ENCODE measurements around the gene MGAT5.

MGAT5 gene

DNA sequence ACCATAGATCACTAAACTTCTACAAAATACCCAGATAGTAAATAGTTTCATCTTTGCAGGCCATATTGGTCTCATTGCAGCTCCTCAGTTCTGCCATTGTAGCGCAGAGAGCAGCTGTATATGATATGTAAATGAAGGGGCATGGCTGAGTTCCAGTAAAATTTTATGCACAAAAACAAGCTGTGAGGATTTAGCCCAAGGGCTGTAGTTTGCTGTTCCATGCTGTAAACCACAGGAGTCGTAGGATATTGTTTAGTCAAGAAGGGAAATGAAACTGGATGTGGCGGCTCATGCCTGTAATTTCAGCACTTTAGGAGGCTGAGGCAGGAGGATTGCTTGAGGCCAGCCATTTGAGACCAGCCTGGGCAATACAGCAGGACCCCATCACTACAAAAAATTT lies 83.0 kb downstream of the MGAT5 start:
- no peak for DNase-seq (ENCODE audit: low read depth)

DNA sequence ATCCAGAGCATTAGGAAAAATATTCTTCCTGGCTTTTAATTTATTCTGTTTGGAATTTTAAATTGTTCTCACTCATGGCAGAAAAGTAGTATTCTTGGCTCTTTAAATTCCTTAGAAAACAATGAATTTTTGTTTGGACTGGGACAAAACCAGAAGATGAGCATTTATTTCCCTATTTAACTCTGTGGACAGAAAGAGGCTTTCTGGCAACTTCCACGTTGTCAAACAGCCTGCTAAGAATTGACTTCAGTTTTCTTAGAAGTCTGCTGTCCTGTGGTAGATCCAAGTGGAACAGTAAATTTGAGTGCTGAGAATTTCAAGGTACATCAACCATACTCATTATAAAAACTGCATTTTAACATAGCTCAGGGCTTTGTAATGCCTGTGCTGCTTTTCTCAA lies 83.8 kb downstream of the MGAT5 start:
- DNase-seq (ENCODE audit: low read depth), result no peak

DNA sequence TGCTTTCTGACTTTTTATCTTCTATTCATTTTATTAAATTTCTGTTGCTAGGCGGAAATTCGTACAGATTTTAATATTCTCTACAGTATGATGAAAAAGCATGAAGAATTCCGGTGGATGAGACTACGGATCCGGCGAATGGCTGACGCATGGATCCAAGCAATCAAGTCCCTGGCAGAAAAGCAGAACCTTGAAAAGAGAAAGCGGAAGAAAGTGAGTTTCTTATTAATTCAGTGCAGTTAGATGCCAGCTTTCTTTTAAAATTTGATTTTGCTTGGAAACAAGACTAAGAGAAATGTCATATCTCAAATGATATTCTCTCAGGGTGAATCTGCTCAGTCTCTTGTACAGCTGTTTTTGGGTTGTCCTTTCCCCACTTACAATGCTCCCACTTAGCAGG lies 84.3 kb downstream of the MGAT5 start:
- no peak for DNase-seq (ENCODE audit: low read depth)

DNA sequence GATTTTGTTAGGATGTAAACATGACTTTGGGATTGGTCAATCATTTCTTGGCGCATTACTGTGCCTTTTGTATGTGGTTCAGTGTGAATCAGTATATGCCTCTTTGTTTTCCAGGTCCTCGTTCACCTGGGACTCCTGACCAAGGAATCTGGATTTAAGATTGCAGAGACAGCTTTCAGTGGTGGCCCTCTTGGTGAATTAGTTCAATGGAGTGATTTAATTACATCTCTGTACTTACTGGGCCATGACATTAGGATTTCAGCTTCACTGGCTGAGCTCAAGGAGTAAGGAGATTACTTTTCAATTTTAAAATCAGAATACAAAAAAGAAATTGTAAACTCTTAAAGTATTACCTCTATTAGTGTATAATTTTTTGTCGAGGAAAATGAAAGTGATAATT lies 87.6 kb downstream of the MGAT5 start:
- DNase-seq (ENCODE audit: low read depth), result no peak

DNA sequence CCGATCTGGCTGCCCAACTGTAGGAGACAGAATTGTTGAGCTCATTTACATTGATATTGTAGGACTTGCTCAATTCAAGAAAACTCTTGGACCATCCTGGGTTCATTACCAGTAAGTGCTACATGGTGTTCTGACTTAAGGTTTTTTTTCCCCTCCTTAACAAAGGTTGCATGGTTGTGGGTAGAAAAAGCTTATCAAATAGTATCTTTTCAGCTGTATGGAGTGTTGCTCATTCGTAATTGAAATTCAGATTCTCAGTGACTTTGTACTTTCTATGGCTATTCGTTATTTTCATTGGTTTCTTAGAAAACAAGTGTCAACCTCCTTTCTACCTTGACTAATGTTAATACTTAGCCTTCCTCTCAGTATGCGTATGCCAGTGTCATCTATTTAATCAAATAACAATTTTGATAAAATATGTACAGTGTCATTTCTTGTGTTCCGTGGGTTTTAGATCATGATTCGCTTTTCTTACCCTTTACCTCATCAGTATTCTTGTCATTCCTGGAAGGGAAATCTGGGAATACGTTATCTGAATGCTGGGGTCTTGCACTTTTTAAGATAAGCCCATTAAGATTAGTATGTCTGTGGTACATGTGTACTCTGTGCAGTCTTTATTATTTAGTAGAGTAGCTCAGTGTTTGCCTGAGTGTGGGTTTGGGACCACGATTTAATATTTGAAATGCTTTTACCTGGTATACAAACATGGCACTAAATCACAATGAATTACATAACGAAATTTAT lies 91.3 kb downstream of the MGAT5 start:
- DNase-seq (ENCODE audit: low read depth), result no peak

DNA sequence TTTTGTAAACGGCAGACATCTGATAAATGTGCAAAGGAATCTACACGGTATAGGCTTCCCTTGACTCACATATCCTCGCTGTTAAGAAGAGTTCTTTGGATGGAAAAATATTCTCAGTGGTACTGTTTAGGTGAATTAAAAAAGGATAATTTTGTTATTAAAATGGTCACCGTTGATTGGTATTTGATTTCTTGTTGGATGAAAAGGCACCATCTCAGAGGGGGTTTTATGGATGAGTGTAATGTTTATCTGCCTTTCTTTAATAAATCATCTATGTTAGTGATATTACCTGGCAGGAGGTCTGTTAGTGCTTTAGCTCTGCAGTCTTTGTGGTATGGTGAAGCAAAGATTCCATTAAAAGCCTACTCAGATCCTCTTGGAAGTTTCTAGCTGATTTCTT lies 92.3 kb downstream of the MGAT5 start:
- no peak for DNase-seq (ENCODE audit: low read depth)

DNA sequence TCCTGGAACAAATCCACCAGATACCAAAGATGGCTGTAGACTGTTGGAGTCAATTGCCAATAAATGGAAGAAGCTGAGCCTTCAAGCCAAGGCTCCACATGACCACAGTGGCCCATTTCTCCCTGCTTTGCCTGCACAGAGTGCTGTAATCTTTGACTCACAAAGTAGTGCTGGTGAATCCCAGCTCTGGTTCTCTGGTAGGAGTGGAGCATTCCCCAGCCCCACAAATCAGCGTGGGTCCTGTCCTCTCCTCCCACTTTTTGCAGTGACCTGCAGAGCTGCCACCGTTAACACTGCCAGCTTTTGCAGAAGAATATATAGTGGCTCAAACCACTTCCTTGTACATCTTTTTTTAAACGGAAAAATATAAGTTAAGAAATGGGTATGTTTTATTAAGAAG lies 93.9 kb downstream of the MGAT5 start:
- no peak for DNase-seq (ENCODE audit: low read depth)

DNA sequence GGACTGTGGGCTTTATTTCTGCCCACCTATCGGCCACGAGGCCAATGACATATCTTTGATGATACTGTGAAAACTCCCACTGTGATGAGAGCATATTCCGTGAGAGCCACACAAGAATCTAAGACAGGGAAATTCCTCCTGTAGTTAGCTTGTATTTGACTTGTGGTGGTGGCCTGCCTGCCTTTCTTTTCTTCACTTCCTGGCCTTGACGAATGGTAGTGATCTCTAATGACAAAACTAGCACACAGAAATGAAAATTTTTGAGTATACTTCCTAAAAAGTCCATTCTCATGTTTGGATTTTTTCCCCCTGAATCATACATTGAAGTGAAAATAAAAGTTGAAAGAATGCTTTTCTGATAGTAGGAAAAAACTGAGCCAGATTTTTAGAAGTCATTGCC lies 94.4 kb downstream of the MGAT5 start:
- no peak for DNase-seq (ENCODE audit: low read depth)

DNA sequence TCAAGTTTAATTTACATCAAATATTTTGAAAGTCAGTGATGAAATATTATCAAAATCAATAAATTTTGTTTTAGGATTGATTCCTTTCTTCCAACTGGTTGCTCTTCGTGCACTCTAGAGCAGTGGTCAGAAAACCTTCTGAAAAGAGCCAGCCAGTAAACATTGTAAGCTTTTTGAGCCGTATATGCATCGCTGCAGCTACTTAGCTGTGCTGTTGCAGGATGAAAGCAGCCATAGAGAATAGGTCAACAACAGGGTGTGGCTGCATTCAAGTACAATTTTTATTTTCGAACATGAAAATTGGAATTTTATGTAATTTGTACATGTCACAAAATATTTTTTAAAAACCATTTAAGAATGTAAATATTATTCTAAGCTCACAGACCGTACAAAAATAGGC lies 94.9 kb downstream of the MGAT5 start:
- DNase-seq (ENCODE audit: low read depth), result no peak

DNA sequence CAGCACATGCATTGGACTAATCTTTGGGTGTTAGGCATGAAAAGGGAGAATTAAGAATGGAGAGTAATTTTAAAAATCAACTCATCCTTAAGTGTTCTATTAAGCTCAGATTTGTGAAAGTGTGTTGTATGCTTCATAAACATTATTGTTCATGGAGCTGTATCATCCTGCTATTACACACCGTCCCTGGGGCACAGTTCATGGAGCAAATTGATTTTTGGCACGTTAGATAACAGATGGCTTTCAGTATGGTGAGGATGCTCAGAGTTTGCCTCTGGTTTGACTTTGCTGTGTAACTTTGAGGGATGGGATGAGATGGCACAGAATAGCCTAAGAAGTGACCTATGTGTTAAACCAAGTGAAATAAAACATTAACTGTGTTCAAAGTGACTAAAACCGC lies 97.1 kb downstream of the MGAT5 start:
- DNase-seq (ENCODE audit: low read depth), result no peak

DNA sequence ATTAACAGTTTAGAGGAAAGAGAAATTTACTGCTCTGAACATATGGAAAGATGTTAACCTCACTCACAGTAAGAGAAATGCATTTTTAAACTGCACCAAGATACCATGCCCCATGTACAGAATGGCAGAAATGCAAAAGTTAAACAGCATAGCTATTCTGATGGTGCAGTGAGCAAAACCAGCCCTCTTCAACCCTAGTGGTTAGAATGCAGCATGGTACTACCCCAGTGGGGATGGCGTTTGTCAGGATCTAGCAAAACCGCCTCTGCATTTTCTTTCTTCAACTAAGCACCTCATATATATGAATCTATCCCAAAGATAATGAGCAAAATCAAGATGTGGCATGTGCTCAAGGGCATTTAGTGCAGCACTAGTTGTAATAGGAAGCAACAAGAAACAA lies 98.0 kb downstream of the MGAT5 start:
- no peak for DNase-seq (ENCODE audit: low read depth)

DNA sequence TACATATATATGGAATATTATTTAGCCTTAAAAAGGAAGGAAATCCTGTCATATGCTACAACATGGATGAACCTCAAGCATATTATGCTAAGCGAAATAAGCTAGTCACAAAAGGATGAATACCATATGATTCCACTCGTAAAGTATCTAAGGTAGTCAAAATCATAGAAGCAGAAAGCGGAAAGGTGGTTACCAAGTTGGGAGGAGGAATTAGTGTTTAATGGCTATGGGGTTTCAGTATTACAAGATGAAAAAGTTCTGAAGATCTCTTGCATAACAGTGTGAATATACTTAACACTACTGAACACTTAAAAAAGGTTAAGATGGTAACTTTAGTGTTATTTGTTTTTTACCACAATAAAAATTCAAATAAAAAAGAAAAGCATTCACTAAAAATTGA lies 99.0 kb downstream of the MGAT5 start:
- DNase-seq (ENCODE audit: low read depth), result no peak

DNA sequence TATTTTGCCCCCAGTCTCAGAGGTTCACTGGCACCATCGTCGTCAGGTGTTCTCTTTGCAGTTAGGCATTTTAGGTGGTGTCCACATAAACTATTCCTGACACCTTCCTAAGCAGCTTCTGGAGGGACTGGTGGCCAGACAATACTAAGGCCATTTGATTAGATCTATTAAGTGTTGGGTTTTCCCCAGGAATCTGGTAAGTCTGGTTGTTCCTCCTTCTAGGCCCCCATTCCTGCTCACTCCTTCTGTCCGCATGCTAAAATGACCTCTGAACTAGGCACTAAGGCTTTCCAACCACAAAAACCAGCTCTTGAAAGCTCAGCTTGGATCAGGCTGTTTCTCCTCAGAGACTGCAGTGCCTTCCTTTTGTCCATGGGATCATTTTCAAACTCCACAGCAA lies 100.7 kb downstream of the MGAT5 start:
- no peak for DNase-seq (ENCODE audit: low read depth)

DNA sequence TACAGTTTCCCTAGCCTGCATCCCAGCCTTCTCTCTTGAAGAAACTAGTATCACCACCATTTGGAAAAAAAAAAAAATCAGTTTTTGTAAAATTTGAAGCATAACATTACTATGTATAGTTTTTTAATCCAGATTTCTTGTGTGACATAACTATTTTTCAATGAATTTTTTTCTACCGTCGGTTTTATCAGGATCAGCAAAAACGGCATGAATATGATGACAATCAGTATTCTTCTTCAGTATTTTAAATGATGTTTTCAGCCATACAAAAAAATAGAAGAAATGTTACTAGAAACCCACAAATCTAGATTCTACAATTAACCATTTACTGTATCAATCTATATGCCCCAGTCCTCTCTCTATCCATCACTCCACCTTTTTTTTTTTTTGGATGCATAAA lies 103.9 kb downstream of the MGAT5 start:
- no peak for DNase-seq (ENCODE audit: low read depth)

DNA sequence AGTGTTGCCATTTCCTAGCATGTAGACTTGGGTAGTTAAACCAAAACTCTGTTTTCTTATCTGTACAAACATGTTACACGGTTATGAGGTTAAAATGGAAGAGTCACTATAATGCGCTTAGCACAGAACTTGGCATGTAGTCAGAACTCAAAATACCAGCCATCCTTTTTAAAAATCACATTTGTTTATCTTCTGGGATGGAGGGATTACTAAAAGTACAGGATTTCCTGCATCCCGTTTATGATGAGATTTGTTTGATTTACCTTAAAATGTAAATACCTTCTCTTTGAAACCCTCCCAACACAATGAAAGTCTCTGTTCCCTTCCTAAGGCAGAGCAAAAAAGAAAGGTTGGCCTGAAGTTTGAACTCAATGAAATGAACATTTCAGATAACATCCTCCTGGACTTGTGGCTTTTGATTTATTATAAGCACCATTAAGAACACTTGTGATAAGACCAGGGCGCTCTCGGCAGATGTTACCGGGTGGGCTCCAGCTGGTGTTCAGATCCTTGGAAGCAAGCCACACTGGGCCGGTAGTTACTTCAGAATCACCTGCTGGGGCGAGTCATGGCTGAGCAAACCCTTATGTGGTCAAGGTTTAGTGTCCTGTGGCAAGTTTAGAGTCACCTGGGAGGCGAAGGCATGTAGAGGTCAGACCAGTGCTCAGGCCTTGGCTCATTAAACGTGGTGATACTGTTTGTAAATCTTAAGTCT lies 105.7 kb downstream of the MGAT5 start:
- no peak for DNase-seq (ENCODE audit: low read depth)

DNA sequence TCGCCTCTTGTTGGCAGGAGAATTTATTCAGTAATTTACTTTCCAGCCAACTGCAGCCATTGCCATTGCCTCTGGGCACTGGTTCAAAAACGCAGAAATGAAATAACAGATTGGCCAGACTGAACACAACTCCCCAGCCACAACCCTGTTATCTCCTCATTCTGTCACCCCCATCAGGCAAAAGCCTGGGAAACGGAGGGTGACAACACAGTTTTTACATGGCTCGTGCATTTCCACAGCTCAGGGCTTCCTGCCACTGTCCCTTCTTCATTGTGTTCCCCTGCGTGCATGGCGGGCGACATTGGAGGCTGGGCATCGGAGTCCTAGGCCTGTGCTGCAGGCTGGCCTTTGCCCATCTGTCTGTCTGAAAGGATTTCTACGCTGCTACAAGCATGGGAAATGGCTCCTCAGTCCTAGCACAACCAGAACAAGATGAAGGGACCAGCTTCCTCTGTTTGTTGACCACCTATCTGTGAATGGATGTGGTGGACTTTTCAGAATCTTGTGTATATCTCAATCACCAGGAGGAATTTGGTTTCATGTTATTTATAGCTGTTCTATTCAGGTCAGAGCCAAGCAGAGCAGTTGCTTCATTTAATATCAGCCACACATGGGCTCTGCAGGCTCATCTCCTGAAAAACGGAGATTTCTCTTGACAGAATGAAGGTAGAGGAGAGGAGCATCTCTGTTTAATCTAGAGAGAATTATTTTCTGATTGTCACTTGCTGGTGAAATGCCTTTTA lies 107.0 kb downstream of the MGAT5 start:
- no peak for DNase-seq (ENCODE audit: low read depth)

DNA sequence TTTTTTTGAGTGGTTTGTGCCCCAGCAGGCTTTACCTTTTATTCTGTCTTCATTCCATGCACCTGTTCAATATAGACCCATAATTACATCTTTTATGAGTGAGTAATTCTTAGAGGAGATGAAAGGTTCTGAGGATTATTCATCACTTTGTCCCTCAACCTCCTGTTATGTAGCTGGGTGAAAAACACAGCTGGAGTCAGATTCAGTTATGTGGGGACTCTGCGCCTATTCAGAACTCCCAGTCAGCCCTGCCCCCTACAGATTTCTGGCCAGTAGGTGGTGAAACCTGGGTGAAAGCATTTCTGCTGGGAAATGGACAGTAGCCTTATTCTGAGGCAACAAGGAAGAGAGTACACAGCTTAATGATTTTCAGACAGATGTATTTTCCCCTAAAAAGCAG lies 107.8 kb downstream of the MGAT5 start:
- no peak for DNase-seq (ENCODE audit: low read depth)

DNA sequence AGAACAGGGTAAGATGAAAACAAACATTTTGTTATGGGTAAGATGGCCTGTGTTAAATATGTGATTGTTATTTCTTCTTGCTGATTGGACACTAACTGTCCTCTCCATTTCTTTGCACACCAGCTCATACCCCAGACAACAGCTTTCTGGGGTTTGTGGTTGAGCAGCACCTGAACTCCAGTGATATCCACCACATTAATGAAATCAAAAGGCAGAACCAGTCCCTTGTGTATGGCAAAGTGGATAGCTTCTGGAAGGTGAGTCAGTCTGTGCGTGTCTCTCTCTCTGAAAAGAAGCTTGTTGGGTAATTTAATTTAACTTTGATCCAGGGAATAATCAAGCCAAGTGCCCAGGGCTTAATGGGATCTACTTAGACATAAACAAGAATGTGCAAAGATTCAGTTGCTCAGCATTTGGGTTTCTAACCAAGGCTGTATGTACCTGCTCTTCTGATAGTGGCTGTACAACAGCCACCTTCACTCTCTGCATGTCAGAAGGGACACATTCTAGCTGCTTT lies 108.3 kb downstream of the MGAT5 start:
- no peak for DNase-seq (ENCODE audit: low read depth)

DNA sequence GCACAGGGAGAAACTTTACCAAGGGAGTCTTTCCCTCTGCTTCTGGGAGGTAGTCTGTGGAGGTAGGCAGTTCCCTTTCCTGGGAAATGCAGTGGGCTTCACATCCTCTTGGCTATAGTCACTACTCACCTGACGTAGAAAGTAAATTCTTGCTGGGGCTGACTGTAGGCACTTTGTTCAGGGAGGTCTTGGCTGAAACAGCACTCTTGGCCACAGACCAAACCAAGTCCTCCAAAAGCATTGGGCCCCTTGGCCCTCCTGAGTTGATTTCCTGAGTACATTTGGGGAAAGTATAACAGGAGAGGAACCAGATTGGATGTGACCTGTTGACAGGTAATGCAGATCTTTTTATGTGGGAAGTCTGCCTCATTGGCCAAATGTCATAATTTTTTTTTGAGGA lies 108.9 kb downstream of the MGAT5 start:
- no peak for DNase-seq (ENCODE audit: low read depth)

DNA sequence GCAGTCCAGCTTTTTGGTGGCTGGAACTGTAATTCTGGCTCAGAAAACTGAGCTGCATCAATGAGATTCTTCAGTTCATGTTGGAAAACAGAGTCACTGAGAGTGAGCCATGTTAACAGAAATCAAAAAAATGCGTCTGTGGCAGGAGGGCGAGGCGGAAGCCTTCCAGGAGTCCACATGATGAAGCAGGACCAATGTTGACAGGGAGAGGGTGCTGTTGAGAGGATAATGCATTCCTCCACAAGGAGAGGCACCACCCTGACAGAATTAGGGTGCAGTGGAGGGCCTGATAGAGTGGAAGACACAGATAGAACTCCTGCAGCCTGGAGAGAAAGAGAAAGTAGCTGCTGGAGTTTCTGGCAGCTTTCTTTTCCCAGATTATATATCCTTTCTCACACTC lies 111.5 kb downstream of the MGAT5 start:
- no peak for DNase-seq (ENCODE audit: low read depth)

DNA sequence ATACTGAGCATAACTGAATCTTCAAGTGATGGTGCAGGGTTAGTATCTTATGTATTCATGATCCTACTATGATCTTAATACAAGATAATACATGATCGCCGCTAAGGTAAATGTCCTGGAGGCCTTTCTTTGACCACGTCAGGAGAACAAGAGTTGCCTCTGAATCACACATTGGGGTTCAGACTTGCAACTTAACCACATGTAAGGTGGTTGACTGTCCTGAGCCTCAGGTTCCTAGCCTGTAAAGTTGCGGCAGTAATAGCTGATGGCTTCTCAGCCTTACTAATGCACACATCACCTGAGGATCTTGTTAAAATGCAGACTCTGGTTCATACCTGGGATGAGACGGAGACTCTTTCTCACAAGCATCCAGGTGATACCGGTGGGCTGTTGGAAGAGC lies 112.5 kb downstream of the MGAT5 start:
- no peak for DNase-seq (ENCODE audit: low read depth)

DNA sequence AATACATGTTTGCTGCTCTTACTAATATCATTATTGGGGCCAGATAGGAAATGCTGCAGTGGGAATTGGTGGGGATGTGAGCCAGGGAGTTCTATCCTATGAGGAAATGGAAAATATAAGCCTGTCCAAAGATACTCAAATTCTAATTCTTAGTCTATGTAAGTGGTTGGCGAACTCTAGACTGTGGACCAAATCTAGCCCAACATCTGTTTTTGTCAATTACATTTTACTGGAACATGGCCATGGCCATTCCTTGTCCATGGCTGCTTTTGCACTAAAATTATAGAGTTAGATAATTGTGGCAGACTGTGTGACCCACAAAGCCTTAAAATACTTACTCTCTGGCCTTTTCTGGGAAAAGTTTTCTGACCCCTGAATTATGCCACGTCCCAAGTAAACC lies 113.3 kb downstream of the MGAT5 start:
- DNase-seq (ENCODE audit: low read depth), result no peak

Measured in stimulated activated CD8-positive, alpha-beta memory T cell treated with anti-CD3 and anti-CD28 coated beads, Interleukin-12 subunit alpha, Interleukin-12 subunit beta, amount 100 ng/mL, for 4 hours (primary cell).